Inferior parietal cortex (tissue), 1 donor: ENCODE data around the gene HDAC9.

Experiments used
- DNase-seq: peaks from one replicate; pipeline ENCODE4 v3.0.0-alpha.2; 2016; ENCODE audit errors: extremely low spot score

HDAC9 gene

GRCh38 chr7:18786196-18786727 lies 290.7 kb downstream of the HDAC9 start:
- DNase-seq, result no peak

- no peak for DNase-seq
Observed at GRCh38 chr7:18786796-18787195, 291.2 kb downstream of the HDAC9 start.

GRCh38 chr7:18788026-18788425 lies 292.5 kb downstream of the HDAC9 start:
- no peak for DNase-seq

- no peak for DNase-seq
Observed at GRCh38 chr7:18792871-18793595, 297.5 kb downstream of the HDAC9 start.

GRCh38 chr7:18796216-18796615 lies 300.7 kb downstream of the HDAC9 start:
- no peak for DNase-seq

- DNase-seq, result no peak
Observed at GRCh38 chr7:18798088-18798906, 302.7 kb downstream of the HDAC9 start.

GRCh38 chr7:18799899-18800298 lies 304.4 kb downstream of the HDAC9 start:
- DNase-seq, result no peak

- DNase-seq, result no peak
Observed at GRCh38 chr7:18803923-18804322, 308.4 kb downstream of the HDAC9 start.

GRCh38 chr7:18806177-18806576 lies 310.6 kb downstream of the HDAC9 start:
- no peak for DNase-seq

GRCh38 chr7:18808026-18808425 lies 312.5 kb downstream of the HDAC9 start:
- no peak for DNase-seq

- DNase-seq, result no peak
Observed at GRCh38 chr7:18815261-18815960, 319.9 kb downstream of the HDAC9 start.

- no peak for DNase-seq
Observed at GRCh38 chr7:18820981-18821380, 325.4 kb downstream of the HDAC9 start.

- no peak for DNase-seq
Observed at GRCh38 chr7:18821554-18821953, 326.0 kb downstream of the HDAC9 start.

GRCh38 chr7:18824157-18824556 lies 328.6 kb downstream of the HDAC9 start:
- no peak for DNase-seq

GRCh38 chr7:18828260-18828993 lies 332.9 kb downstream of the HDAC9 start:
- DNase-seq, result no peak

- no peak for DNase-seq
Observed at GRCh38 chr7:18828994-18829857, 333.7 kb downstream of the HDAC9 start.

- no peak for DNase-seq
Observed at GRCh38 chr7:18829858-18830285, 334.3 kb downstream of the HDAC9 start.

GRCh38 chr7:18831419-18831818 lies 335.9 kb downstream of the HDAC9 start:
- DNase-seq, result no peak

- DNase-seq, result no peak
Observed at GRCh38 chr7:18831943-18832342, 336.4 kb downstream of the HDAC9 start.

GRCh38 chr7:18834577-18834976 lies 339.0 kb downstream of the HDAC9 start:
- DNase-seq, result no peak
